ENCODE data around the gene SMARCB1. TPM values are rescaled to one million over a fixed set of nuclear protein-coding genes. Genes with fewer than 3 reads are reported as not detected.

SMARCB1 gene
- total RNA-seq, 1 experiment from 2014 or later: 136 TPM

DNA sequence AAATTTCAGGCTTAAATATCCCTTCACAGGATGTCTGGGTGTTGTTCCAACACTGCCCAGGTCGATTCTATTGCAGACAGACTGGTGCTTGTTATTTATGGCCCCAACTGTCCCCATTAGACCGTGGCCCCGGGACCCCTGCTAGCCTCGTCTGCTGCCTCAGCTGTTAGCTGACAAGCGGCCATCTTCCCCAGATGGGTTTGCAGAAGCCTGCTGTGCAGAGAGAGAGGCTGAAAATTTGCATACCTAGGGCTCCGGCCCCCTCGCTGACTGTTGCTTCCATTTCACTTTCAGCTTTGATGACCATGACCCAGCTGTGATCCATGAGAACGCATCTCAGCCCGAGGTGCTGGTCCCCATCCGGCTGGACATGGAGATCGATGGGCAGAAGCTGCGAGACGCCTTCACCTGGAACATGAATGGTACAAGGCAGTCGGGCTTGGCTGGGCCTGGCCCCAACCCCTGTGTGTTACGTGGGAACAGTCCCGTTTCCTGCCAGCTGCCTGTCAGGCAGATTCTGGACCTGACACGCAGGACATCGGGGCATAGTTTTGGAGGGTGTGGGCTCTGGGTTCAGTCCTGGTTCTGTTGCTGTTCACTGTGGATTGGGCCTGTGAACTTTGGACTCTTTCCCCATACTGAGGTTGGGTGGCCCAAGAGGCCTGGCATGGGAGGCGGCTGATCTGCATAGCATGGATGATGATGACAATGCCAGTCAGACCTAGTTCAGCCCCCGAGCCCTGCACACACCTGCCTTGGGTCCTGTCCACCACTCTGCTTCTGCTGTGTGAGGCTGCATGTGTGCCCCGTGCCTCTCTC is 16.4 kb downstream of the SMARCB1 start:
- no peaks in the 10 kb centered on the region for H3K9me3 ChIP-seq (ENCODE audit: control insufficient read depth, low read depth, low read length)
- TF ChIP-seq, protein P1, sequence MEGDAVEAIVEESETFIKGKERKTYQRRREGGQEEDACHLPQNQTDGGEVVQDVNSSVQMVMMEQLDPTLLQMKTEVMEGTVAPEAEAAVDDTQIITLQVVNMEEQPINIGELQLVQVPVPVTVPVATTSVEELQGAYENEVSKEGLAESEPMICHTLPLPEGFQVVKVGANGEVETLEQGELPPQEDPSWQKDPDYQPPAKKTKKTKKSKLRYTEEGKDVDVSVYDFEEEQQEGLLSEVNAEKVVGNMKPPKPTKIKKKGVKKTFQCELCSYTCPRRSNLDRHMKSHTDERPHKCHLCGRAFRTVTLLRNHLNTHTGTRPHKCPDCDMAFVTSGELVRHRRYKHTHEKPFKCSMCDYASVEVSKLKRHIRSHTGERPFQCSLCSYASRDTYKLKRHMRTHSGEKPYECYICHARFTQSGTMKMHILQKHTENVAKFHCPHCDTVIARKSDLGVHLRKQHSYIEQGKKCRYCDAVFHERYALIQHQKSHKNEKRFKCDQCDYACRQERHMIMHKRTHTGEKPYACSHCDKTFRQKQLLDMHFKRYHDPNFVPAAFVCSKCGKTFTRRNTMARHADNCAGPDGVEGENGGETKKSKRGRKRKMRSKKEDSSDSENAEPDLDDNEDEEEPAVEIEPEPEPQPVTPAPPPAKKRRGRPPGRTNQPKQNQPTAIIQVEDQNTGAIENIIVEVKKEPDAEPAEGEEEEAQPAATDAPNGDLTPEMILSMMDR (conservative IDR thresholded peaks at IDR 0.05): no peak

More for the DNA sequence above, 16.4 kb downstream of the SMARCB1 start:
- no peak overlapping the region for H3K27ac ChIP-seq (ENCODE audit: insufficient read length, low read depth, low read length)
- no peak overlapping the region for H3K4ac ChIP-seq (ENCODE audit: low read depth, low read length)
- H3K23ac ChIP-seq (ENCODE audit: insufficient read length, low read depth, low read length): no peak overlapping the region
- Mint-ChIP-seq H3K4me3 (no peak overlapping the region), H3K27me3 (ENCODE audit: low read depth) (no peaks in the 10 kb centered on the region), H3K4me1 (peaks cover 0 to 3% of the 10 kb centered on the region in 2 experiments; a peak in 1 of 4 replicates), H3K36me3 (ENCODE audit: insufficient read depth in 1 of 3, low read depth in 3 of 3) (peaks cover 63 to 89% (median 89%) of the 10 kb centered on the region in 3 experiments), H3K9me3 (no peaks in the 10 kb centered on the region), H3K27ac (peak overlapping the region in 2 of 3 experiments; percentile 72 to 89; a peak in 3 of 7 replicates)
- no peak overlapping the region for H4K8ac ChIP-seq (replicated peaks; ENCODE audit: insufficient read length, low read depth, low read length)
- H2AK5ac ChIP-seq (ENCODE audit: insufficient read length, low read length): no peak overlapping the region
- H3K4me1 ChIP-seq (ENCODE audit: insufficient read depth, low read length): no peaks in the 10 kb centered on the region
- H2BK120ac ChIP-seq (ENCODE audit: low read depth, low read length, poor library complexity, severe bottlenecking): no peak overlapping the region
- H3K14ac ChIP-seq (ENCODE audit: insufficient read depth, low read length): no peak overlapping the region
- H4K5ac ChIP-seq (ENCODE audit: insufficient read length, low read depth, low read length): no peak overlapping the region
- H2BK5ac ChIP-seq (ENCODE audit: insufficient read length, low read length): no peak overlapping the region
- H2AFZ ChIP-seq (ENCODE audit: low read length): no peak overlapping the region
- no peak overlapping the region for H2BK20ac ChIP-seq (ENCODE audit: low read depth, low read length, poor library complexity, severe bottlenecking)
- H4K20me1 ChIP-seq (ENCODE audit: control insufficient read depth, insufficient read depth, insufficient read length): no peaks in the 10 kb centered on the region
- no peak for DNase-seq
- H3K56ac ChIP-seq (ENCODE audit: insufficient read length, low read depth, low read length): no peak overlapping the region
- no peaks in the 10 kb centered on the region for H3K79me1 ChIP-seq (ENCODE audit: insufficient read depth, low read depth, low read length, poor library complexity, severe bottlenecking)
- H4K91ac ChIP-seq (ENCODE audit: insufficient read length, low read depth, low read length): no peak overlapping the region
- no peak overlapping the region for H3K9ac ChIP-seq (ENCODE audit: extremely low read depth, insufficient read length, low read length)
- H3T11ph ChIP-seq (ENCODE audit: low read length): no peak overlapping the region
- H3K4me2 ChIP-seq (ENCODE audit: insufficient read depth, insufficient read length, low read length): no peak overlapping the region
- no peak overlapping the region for H3K18ac ChIP-seq (ENCODE audit: insufficient read length, low read depth, low read length)
- no peak overlapping the region for H2BK12ac ChIP-seq (ENCODE audit: insufficient read length, low read depth, low read length)
- no peaks in the 10 kb centered on the region for H3K27me3 ChIP-seq (ENCODE audit: insufficient read depth, low read length)
- no peaks in the 10 kb centered on the region for H3K23me2 ChIP-seq (ENCODE audit: insufficient read length, low read depth, low read length, poor library complexity, severe bottlenecking)
- no CpG with 5 or more reads among the region's 21 CpGs for WGBS (ENCODE audit: extremely low coverage, insufficient read length, low lambda C conversion rate)
- no peak overlapping the region for H2BK15ac ChIP-seq (ENCODE audit: low read depth, low read length)
- H3K79me2 ChIP-seq (ENCODE audit: insufficient read depth, low read length): no peaks in the 10 kb centered on the region
